HFF-Myc (cell line): Measurements from ENCODE around the gene VPS35L.

Experiments used
- DNase-seq: peaks from one replicate; pipeline ENCODE4 v3.0.0-alpha.2; 2011; ENCODE audit warnings: low read depth; ENCODE audit errors: extremely low read depth
- H3K4me3 ChIP-seq: replicated peaks from 2 replicates; pipeline ENCODE4 v1.5.1; 2011; ENCODE audit warnings: low read depth, mild to moderate bottlenecking, control low read depth, low read length
- CTCF ChIP-seq: IDR thresholded peaks from 2 replicates; pipeline ENCODE4 v1.5.1; 2012; ENCODE audit warnings: mild to moderate bottlenecking, low read depth, low read length, control low read depth; ENCODE audit errors: missing control alignments

VPS35L gene

GRCh38 chr16:19618876-19619275 lies 63.4 kb downstream of the VPS35L start:
- H3K4me3 ChIP-seq = no peak overlapping the region
- no peak for DNase-seq
- no peak for TF ChIP-seq CTCF

- TF ChIP-seq CTCF = no peak
- no peak overlapping the region for H3K4me3 ChIP-seq
- no peak for DNase-seq
Measured at GRCh38 chr16:19621445-19621844, 65.9 kb downstream of the VPS35L start.

GRCh38 chr16:19625039-19625438 lies 69.5 kb downstream of the VPS35L start:
- TF ChIP-seq CTCF = no peak
- DNase-seq = no peak

GRCh38 chr16:19636436-19637267 lies 81.1 kb downstream of the VPS35L start:
- H3K4me3 ChIP-seq = no peak overlapping the region
- TF ChIP-seq CTCF = no peak
- no peak for DNase-seq

More at GRCh38 chr16:19625039-19625438, 69.5 kb downstream of the VPS35L start:
- no peak overlapping the region for H3K4me3 ChIP-seq

- no peak for DNase-seq
- H3K4me3 ChIP-seq = no peak overlapping the region
- TF ChIP-seq CTCF = no peak
Measured at GRCh38 chr16:19639986-19640421, 84.5 kb downstream of the VPS35L start.

- TF ChIP-seq CTCF = no peak
- H3K4me3 ChIP-seq = no peak overlapping the region
- DNase-seq = no peak
Measured at GRCh38 chr16:19642501-19642900, 87.0 kb downstream of the VPS35L start.
